Measurements from ENCODE around the gene SLC24A3. TPM values are rescaled to one million over a fixed set of nuclear protein-coding genes. Genes with fewer than 3 reads are reported as not detected.

The SLC24A3 gene
- total RNA-seq, 1 donor from 2014 or later = 0.08 TPM

DNA sequence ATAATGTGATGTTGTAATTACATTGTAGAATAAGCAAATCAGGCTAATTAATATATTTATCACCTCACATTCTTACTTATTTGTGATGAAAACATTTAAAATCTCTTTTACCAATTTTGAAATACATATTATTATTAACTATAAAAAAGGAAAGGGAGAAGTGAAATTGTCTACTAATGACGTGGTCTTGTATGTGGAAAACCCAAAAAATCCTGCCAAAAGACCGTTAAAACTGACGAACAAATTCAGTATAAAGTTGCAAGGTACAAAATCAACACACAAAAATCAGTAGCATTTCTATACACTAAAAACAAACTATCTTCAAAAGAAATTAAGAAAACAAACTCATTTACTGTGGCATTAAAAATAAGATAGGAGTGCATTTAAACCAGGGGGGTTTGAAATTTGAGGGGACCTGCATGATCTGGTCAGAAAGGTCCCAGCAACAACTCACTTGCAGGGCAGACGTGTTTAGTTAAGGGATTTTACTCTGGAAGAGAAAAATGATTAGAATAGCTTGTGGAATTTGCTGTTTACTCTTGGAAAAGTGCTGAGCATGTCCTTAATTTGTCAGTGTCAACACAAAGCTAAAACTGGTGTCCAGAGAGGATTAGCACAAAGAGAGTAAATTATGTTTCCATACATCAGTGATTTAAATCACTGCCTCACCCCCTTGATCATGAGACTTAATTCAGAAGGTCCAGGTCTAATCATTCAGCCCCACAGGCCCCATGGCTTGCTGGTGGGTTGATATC lies 310.6 kb downstream of the SLC24A3 start:
- Histone ChIP-seq H3K4me3 (ENCODE audit: low read depth, low read length) (no peak overlapping the region), H3K27me3 (ENCODE audit: control insufficient read depth, insufficient read depth, low read length) (no peaks in the 10 kb centered on the region), H3K36me3 (ENCODE audit: control insufficient read depth, insufficient read depth, low read length) (no peaks in the 10 kb centered on the region)
- TF ChIP-seq, protein P1, sequence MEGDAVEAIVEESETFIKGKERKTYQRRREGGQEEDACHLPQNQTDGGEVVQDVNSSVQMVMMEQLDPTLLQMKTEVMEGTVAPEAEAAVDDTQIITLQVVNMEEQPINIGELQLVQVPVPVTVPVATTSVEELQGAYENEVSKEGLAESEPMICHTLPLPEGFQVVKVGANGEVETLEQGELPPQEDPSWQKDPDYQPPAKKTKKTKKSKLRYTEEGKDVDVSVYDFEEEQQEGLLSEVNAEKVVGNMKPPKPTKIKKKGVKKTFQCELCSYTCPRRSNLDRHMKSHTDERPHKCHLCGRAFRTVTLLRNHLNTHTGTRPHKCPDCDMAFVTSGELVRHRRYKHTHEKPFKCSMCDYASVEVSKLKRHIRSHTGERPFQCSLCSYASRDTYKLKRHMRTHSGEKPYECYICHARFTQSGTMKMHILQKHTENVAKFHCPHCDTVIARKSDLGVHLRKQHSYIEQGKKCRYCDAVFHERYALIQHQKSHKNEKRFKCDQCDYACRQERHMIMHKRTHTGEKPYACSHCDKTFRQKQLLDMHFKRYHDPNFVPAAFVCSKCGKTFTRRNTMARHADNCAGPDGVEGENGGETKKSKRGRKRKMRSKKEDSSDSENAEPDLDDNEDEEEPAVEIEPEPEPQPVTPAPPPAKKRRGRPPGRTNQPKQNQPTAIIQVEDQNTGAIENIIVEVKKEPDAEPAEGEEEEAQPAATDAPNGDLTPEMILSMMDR (IDR thresholded peaks at IDR 0.05; ENCODE audit: insufficient read depth, low read length, poor library complexity, severe bottlenecking) = no peak
- DNase-seq (ENCODE audit: low read depth) = no peak

DNA sequence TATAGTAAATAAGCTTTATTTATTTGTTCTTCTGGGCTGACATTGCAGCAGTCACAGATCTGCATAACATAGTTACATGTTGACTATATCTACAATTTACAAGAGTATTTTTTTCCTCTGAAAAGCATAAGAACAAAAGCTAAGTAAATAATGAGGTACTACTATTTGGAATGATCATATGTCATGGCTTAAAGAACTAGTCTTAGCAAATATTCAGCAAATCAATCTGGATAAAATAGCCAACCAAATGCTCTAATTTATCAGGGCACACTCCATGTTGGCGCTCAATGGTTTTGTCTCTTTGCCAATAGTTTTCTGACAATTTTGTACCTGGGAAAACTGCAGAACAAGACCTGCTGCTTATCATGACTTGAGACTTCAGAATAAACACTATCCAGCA lies 312.2 kb downstream of the SLC24A3 start:
- no peak for DNase-seq (ENCODE audit: low read depth)
- no peak overlapping the region for H3K4me3 ChIP-seq (ENCODE audit: low read depth, low read length)
- no peaks in the 10 kb centered on the region for H3K27me3 ChIP-seq (ENCODE audit: control insufficient read depth, insufficient read depth, low read length)
- TF ChIP-seq, protein P1 (IDR thresholded peaks at IDR 0.05; ENCODE audit: insufficient read depth, low read length, poor library complexity, severe bottlenecking) = no peak
- H3K36me3 ChIP-seq (ENCODE audit: control insufficient read depth, insufficient read depth, low read length) = no peaks in the 10 kb centered on the region

DNA sequence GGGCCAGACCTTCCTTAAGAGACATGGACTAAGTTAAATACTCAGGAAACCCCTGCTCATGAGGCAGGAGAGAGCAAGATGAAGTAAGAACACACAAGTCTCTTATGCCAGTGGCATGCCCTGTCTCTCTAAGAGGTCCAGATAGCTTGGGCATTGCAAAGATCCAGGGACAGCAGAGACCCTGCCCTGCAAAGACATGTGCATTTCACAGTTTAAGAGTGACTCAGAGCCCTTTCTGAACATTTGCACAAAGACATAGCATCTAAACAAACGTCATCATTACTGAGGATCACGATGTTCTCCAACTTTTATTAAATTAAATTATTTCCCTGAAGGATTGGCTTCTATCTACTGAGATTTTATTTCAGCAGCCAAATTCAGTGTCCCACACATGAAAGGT lies 315.1 kb downstream of the SLC24A3 start:
- no peak overlapping the region for H3K4me3 ChIP-seq (ENCODE audit: low read depth, low read length)
- H3K27me3 ChIP-seq (ENCODE audit: control insufficient read depth, insufficient read depth, low read length) = no peaks in the 10 kb centered on the region
- TF ChIP-seq, protein P1 (IDR thresholded peaks at IDR 0.05; ENCODE audit: insufficient read depth, low read length, poor library complexity, severe bottlenecking) = no peak
- H3K36me3 ChIP-seq (ENCODE audit: control insufficient read depth, insufficient read depth, low read length) = no peaks in the 10 kb centered on the region
- DNase-seq (ENCODE audit: low read depth) = no peak

DNA sequence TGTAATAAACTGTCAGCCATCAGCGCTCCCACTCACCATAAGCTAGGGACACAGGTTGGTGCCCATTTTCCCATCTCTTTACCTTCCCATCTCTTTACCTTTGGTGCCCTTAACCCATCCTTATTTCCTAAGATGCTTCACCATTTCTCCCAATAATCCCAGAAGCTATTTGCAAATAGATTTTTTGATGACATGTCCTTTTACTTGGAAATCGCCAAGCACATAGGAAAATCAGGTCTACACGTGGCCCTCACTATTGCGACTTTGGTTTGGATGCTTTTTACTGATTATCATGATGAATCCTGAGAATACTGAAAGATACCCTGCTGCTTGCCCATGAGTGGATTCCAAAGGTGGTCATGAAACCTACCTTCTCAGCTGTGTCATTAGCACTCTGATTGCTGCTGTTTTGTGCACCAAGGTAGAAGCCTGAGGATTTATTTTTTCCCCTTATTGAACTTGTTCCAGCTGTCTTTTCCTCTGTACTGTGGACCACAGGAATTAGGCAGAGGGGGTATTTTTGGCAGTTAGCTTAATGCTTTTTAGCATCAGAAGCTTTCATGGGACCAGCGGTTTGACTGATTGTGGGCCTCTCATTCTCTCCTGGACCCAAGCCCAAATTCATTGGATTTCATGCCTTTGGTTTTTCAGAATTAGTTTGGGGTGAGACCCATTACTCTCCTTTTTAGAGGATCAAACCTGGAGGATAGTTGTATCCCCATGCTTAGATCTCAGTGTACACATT lies 316.0 kb downstream of the SLC24A3 start:
- Histone ChIP-seq H3K36me3 (ENCODE audit: control insufficient read depth, insufficient read depth, low read length) (no peaks in the 10 kb centered on the region), H3K4me3 (ENCODE audit: low read depth, low read length) (no peak overlapping the region), H3K27me3 (ENCODE audit: control insufficient read depth, insufficient read depth, low read length) (no peaks in the 10 kb centered on the region)
- TF ChIP-seq, protein P1 (IDR thresholded peaks at IDR 0.05; ENCODE audit: insufficient read depth, low read length, poor library complexity, severe bottlenecking) = no peak
- no peak for DNase-seq (ENCODE audit: low read depth)

DNA sequence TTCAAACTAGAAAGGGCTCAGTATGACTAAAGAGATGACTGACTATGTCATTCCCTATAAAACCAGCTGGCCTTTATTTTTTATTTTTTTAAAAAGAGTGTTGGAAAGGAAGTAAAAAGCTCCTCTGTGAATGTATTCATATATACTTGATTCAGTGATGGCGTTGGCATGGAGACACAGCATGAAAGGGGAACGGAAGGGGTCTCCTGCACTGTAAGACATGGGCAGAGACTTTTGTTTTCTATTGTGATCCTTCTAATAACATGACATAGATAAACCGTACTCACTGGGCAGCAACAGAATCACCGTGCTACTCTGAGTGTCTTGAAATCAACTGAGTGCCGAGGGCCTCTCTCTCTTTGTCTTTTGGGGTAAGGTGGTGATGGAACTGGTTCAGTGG lies 317.6 kb downstream of the SLC24A3 start:
- Histone ChIP-seq H3K36me3 (ENCODE audit: control insufficient read depth, insufficient read depth, low read length) (no peaks in the 10 kb centered on the region), H3K4me3 (ENCODE audit: low read depth, low read length) (no peak overlapping the region), H3K27me3 (ENCODE audit: control insufficient read depth, insufficient read depth, low read length) (no peaks in the 10 kb centered on the region)
- no peak for DNase-seq (ENCODE audit: low read depth)
- TF ChIP-seq, protein P1 (IDR thresholded peaks at IDR 0.05; ENCODE audit: insufficient read depth, low read length, poor library complexity, severe bottlenecking) = no peak
